ENCODE data around the gene HOXC12. TPM values are rescaled to one million over a fixed set of nuclear protein-coding genes. Genes with fewer than 3 reads are reported as not detected.

The HOXC12 gene
- total RNA-seq, 1 donor from 2014 or later: not detected

DNA sequence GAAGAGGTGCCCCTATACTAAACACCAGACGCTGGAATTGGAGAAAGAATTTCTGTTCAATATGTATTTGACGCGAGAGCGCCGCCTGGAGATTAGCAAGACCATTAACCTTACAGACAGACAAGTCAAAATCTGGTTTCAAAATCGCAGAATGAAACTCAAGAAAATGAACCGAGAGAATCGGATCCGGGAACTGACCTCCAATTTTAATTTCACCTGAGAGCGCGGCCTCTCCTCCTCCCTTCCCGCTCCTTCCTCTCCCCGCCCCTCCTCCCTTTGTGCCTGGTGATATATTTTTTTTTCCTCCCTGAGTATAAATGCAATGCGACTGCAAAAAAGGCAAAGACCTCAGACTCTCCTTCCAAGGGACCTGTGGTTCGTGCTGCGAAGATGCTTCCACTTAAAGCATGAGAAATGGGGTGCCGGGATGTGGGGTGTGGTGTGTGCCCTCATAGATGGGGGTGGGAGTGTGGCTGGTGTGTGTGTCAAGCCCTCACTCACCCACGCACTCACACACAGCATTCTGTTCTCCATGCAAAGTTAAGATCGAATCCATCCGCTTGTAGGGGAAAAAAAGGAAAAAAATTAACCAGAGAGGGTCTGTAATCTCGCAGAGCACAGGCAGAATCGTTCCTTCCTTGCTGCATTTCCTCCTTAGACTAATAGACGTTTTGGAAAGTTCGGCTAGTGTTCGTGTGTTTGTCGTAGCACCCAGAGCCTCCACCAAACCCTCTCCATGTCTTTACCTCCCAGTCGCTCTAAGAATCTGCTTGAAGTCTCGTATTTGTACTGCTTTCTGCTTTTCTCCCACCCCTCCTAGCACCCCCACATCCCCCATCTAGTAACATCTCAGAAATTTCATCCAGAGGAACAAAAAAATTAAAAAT is 34.8 kb downstream of the HOXC12 start:
- intact Hi-C loops (cut with DNase I): no loop called here
- H3K9me3 ChIP-seq: no peaks in the 10 kb centered on the region
- no peak for TF ChIP-seq CTCF (IDR thresholded peaks at IDR 0.05)
- H3K4me3 ChIP-seq: no peak overlapping the region
- no peaks in the 10 kb centered on the region for H3K36me3 ChIP-seq
- no peak overlapping the region for H3K27ac ChIP-seq
- DNase-seq (no peak), ATAC-seq (no peak)
- peaks cover 100% of the 10 kb centered on the region for H3K27me3 ChIP-seq (ENCODE audit: low read depth)
- H3K4me1 ChIP-seq: peaks cover 28% of the 10 kb centered on the region

DNA sequence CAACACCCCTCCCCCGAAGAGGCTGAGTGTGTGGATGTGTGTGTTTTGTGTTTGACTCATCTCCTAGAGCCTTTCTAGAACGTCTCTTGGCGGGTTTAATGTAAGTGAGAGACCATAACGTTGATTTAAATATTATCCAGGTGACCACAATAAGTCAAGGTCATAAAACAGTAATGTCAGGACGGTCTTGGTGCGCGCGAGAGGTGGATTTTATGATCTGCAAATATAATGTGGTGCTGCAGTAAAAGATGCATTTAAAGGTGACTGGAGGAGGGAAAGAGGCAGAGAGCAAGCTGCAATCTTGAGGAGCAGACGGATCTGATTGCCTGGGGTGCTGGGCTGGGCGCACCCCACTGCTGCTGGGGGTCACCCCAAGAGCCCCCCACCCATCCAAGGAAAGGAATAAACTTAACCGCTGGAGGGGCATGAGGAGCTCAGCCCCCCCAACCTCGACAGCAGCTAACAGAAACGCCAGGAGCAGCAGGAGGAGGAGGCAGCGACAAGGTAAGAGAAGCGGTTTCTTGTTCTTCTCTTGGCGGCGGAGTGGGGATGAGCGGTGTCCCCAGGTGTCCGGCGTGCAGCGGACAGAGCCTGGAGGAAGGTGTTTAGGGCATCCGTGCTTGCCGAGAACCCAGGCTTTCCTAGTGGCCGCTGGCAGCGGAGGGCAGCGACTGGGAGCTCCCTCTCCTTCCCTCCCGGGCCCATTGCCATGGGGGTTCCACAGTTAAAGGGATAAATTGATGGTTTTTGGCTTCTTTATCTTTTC is 35.8 kb downstream of the HOXC12 start:
- no peak overlapping the region for H3K4me3 ChIP-seq
- no peaks in the 10 kb centered on the region for H3K9me3 ChIP-seq
- TF ChIP-seq CTCF (IDR thresholded peaks at IDR 0.05): no peak
- DNase-seq (no peak), ATAC-seq (no peak)
- H3K4me1 ChIP-seq: peaks cover 32% of the 10 kb centered on the region
- intact Hi-C loops (cut with DNase I): no loop called here
- H3K27ac ChIP-seq: no peak overlapping the region
- no peaks in the 10 kb centered on the region for H3K36me3 ChIP-seq
- H3K27me3 ChIP-seq (ENCODE audit: low read depth): peaks cover 100% of the 10 kb centered on the region

GRCh38 chr12:53991077-53991460 is 36.4 kb downstream of the HOXC12 start:
- peaks cover 100% of the 10 kb centered on the region for H3K27me3 ChIP-seq (ENCODE audit: low read depth)
- intact Hi-C loops (cut with DNase I): no loop called here
- peaks cover 30% of the 10 kb centered on the region for H3K4me1 ChIP-seq
- H3K36me3 ChIP-seq: no peaks in the 10 kb centered on the region
- no peaks in the 10 kb centered on the region for H3K9me3 ChIP-seq
- TF ChIP-seq CTCF (IDR thresholded peaks at IDR 0.05): no peak
- ATAC-seq: no peak
- H3K27ac ChIP-seq: no peak overlapping the region
- DNase-seq: no peak
- H3K4me3 ChIP-seq: no peak overlapping the region

DNA sequence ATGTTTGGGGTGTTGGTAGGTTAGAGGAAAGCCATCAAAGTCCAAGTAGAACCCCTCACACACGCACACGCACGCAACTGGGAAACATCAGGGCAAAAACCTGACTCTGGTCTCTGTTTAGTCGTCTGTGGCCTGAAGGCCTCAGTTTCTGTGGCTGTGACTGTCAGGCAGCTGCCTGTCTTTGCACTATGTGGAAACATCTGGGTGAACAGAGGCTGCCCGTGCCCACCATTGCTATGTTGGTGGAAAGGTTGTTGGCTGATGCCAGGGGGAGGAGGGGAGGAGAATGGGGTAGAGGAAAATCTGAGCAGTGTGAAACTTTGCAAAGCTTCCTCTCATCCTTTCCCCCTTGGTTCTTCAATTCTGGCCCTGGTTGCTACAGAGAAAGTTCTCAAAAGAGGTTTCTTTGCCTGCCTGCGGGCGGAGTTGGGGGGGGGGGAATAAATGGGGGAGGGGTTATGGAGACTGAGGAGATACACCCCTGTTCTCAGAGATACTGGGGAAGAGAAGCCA is 37.7 kb downstream of the HOXC12 start:
- Histone ChIP-seq H3K27me3 (ENCODE audit: low read depth) (peaks cover 100% of the 10 kb centered on the region), H3K36me3 (no peaks in the 10 kb centered on the region), H3K4me3 (no peak overlapping the region), H3K27ac (no peak overlapping the region), H3K4me1 (peaks cover 38% of the 10 kb centered on the region), H3K9me3 (no peaks in the 10 kb centered on the region)
- no peak for ATAC-seq
- no peak for TF ChIP-seq CTCF (IDR thresholded peaks at IDR 0.05)
- intact Hi-C loops (cut with DNase I): no loop called here
- DNase-seq: no peak

DNA sequence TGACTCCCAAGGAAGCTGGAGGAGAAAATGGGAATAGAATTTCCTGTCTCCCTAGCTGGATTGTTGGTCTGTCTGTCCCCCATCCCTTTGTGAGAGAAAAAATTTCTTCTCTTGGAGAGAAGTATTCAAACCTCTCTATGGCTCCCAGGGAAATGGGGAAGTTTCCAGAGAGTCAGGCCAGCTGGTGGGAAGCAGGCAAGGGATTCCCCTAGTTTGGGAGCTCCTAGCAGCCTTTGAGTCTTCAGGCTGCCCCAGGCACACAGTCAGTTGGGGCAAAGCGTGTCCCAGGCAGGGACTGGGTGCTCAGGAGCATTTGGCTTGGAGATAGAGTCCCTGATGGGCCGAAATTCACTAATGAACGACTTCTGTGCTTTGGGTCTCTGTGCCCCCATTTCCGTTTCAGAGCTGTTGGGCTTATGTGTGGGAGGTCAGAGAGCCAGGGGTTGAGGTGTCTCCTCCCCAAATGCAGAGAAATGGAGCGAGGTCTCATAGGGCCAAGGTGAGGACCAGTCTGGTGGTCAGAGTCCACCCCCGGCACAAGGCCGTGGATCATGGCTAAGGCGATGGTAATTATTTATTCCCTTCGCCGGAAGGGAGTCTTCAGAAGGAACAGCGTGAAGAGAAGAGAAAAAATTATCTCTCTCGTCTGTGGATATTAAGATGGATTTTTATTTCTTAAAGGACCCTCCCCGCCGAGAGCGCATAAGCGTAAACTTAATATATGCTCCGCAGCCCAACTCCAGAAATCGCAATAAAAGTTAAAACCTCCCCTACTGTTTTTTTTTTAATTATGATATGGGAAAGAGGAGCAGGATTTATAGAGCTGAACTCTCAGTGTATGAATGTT is 38.7 kb downstream of the HOXC12 start:
- DNase-seq (no peak), ATAC-seq (no peak)
- no peak for TF ChIP-seq CTCF (IDR thresholded peaks at IDR 0.05)
- Histone ChIP-seq H3K27ac (no peak overlapping the region), H3K9me3 (no peaks in the 10 kb centered on the region), H3K4me3 (no peak overlapping the region), H3K4me1 (peaks cover 39% of the 10 kb centered on the region), H3K36me3 (no peaks in the 10 kb centered on the region), H3K27me3 (ENCODE audit: low read depth) (peaks cover 100% of the 10 kb centered on the region)
- intact Hi-C loops (cut with DNase I): no loop called here
